SK-N-SH (cell line): Measurements from ENCODE around the gene PELI1.

ENCODE experiments used
- EZH2phosphoT487 ChIP-seq: fragments of 200-600 bp; sonication (generic); IDR thresholded peaks from 2 replicates; pipeline ENCODE4 v1.6.1; 2017; ENCODE audit warnings: low read depth, mixed run types, mild to moderate bottlenecking, antibody characterized with exemption, moderate library complexity, borderline replicate concordance
- GABPA ChIP-seq: IDR thresholded peaks from 2 replicates; pipeline ENCODE4 v1.4.0; 2012; ENCODE audit warnings: low read depth, mild to moderate bottlenecking
- SMC3 ChIP-seq: IDR thresholded peaks from 2 replicates; pipeline ENCODE4 v1.6.1; 2012; ENCODE audit warnings: low read depth, low read length, improper control_type of control experiment
- TF ChIP-seq, protein P1 (sequence below): fragments of 200-600 bp; sonication (generic); IDR thresholded peaks from 2 replicates; pipeline ENCODE4 v1.6.1; 2017; ENCODE audit warnings: antibody characterized with exemption, mild to moderate bottlenecking, moderate library complexity
- TF ChIP-seq, protein P2 (sequence below): IDR thresholded peaks from 2 replicates; pipeline ENCODE4 v1.4.0; 2012; ENCODE audit warnings: low read depth
- TF ChIP-seq, protein P3 (sequence below): IDR thresholded peaks from 2 replicates; pipeline ENCODE4 v1.4.0; 2012; ENCODE audit warnings: low read depth, borderline replicate concordance

DNA sequence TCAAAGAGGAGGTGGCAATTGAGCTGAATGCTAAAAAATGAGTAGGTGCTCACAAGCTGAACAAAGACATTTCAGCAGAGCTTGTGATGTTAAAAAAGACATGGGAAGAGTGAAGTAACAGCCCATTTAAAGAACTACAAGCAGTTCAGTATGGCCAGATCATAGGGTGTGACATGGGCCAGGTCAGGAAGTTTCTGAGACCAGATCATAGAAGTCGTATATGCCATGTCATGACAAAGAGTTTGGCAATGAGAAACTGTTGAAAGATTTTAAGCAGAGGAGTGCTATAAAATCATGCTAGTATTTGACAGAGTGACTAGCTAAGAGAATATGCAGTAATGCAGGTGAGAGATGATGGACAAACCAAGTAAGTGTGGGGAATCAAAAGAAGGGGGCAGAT lies 7.3 kb upstream of the PELI1 start:
- no peak for TF ChIP-seq SMC3
- TF ChIP-seq GABPA, result no peak
- TF ChIP-seq, protein P1, sequence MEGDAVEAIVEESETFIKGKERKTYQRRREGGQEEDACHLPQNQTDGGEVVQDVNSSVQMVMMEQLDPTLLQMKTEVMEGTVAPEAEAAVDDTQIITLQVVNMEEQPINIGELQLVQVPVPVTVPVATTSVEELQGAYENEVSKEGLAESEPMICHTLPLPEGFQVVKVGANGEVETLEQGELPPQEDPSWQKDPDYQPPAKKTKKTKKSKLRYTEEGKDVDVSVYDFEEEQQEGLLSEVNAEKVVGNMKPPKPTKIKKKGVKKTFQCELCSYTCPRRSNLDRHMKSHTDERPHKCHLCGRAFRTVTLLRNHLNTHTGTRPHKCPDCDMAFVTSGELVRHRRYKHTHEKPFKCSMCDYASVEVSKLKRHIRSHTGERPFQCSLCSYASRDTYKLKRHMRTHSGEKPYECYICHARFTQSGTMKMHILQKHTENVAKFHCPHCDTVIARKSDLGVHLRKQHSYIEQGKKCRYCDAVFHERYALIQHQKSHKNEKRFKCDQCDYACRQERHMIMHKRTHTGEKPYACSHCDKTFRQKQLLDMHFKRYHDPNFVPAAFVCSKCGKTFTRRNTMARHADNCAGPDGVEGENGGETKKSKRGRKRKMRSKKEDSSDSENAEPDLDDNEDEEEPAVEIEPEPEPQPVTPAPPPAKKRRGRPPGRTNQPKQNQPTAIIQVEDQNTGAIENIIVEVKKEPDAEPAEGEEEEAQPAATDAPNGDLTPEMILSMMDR, result no peak
- TF ChIP-seq, protein P2, sequence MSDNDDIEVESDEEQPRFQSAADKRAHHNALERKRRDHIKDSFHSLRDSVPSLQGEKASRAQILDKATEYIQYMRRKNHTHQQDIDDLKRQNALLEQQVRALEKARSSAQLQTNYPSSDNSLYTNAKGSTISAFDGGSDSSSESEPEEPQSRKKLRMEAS, result no peak
- no peak for TF ChIP-seq EZH2phosphoT487
- TF ChIP-seq, protein P3, sequence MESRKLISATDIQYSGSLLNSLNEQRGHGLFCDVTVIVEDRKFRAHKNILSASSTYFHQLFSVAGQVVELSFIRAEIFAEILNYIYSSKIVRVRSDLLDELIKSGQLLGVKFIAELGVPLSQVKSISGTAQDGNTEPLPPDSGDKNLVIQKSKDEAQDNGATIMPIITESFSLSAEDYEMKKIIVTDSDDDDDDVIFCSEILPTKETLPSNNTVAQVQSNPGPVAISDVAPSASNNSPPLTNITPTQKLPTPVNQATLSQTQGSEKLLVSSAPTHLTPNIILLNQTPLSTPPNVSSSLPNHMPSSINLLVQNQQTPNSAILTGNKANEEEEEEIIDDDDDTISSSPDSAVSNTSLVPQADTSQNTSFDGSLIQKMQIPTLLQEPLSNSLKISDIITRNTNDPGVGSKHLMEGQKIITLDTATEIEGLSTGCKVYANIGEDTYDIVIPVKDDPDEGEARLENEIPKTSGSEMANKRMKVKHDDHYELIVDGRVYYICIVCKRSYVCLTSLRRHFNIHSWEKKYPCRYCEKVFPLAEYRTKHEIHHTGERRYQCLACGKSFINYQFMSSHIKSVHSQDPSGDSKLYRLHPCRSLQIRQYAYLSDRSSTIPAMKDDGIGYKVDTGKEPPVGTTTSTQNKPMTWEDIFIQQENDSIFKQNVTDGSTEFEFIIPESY, result no peak
